Testis (tissue), 5 donors: ENCODE results near the gene SNRNP40. TPM values are rescaled to one million over a fixed set of nuclear protein-coding genes. Genes with fewer than 3 reads are reported as not detected.
A peak's percentile ranks its signal among the peaks of the same experiment; 100 is the strongest.

Experiments
- DNase-seq: peaks from one replicate; pipeline ENCODE4 v3.0.0-alpha.2; 2019
- H3K27ac ChIP-seq, 2 donors: fragments of 200-600 bp; sonication (generic); one replicate each; pipeline ENCODE4 v1.5.1; 2019
- H3K27me3 ChIP-seq: fragments of 200-600 bp; sonication (generic); one replicate; pipeline ENCODE4 v1.5.1; 2019
- H3K36me3 ChIP-seq: fragments of 200-600 bp; sonication (generic); one replicate; pipeline ENCODE4 v1.5.1; 2017; ENCODE audit warnings: low read depth; ENCODE audit errors: missing control alignments
- H3K4me1 ChIP-seq: fragments of 200-600 bp; sonication (generic); one replicate; pipeline ENCODE4 v1.5.1; 2019
- H3K4me3 ChIP-seq, 2 donors: fragments of 200-600 bp; sonication (generic); one replicate each; pipeline ENCODE4 v1.5.1; 2017 to 2019
- H3K9me3 ChIP-seq: fragments of 200-600 bp; sonication (generic); one replicate; pipeline ENCODE4 v1.5.1; 2017
- CTCF ChIP-seq, 3 experiments: fragments of 450-650 bp in 2 of 3; fragments of 200-600 bp in 1 of 3; sonication (generic) in 1 of 3; IDR thresholded peaks; one replicate each; pipeline ENCODE4 v1.5.1; 2016 to 2019; ENCODE audit warnings: antibody characterized with exemption in 3 of 3, mild to moderate bottlenecking in 2 of 3, moderate library complexity in 1 of 3
- POLR2A ChIP-seq: fragments of 450-650 bp; IDR thresholded peaks from one replicate; pipeline ENCODE4 v1.6.1; 2017; ENCODE audit warnings: antibody characterized with exemption, mild to moderate bottlenecking, moderate library complexity
- WGBS, 2 donors: methylation state at CpG; one replicate each; pipeline ENCODE4 v1.1.5; 2018; 5-methylcytosine and 5-hydroxymethylcytosine counted together
- intact Hi-C: fragments of 100-400 bp; cut with DNase I; formaldehyde crosslinking; loops from one replicate; pipeline ENCODE4 v1.15.1; 2023; ENCODE audit warnings: low total_unique reads
- long read RNA-seq, 2 donors: transcript quantifications; one replicate each; lab custom pipeline, GENCODE V29; 2026
- polyA plus RNA-seq: library from polyadenylated mRNA; stranded (reverse); fragments of 350-450 nt; fragmentation: Illumina TruSeq; extraction: RNeasy Lipid Tissue Mini Kit (QIAGEN cat#74804); gene quantifications from one replicate; pipeline ENCODE4 v1.2.3, GENCODE V29; 2014; ENCODE audit warnings: low read depth, low replicate concordance; ENCODE audit not compliant: insufficient read depth
- total RNA-seq, 2 donors: library from RNA; depleted of rRNA; stranded (reverse); fragments of >200 nt; gene quantifications; one replicate each; pipeline ENCODE4 v1.2.3, GENCODE V29; 2016

The SNRNP40 gene
- 10 to 100 TPM; 65.3 to 75.1 TPM for total RNA-seq
- 52.8 TPM for polyA plus RNA-seq
- long read RNA-seq, donor 1, transcript SNRNP40-201 (10 exons, 1,597 nt), result major isoform, 25 of 31 reads
- long read RNA-seq, donor 1, partial matches to known transcripts, result 5 of 31 reads
- long read RNA-seq, donor 1, other reads (novel, unspliced or antisense), result 0 of 31 reads
- long read RNA-seq, donor 2, transcript SNRNP40-201 (10 exons, 1,597 nt), result major isoform, 23 of 38 reads
- long read RNA-seq, donor 2, partial matches to known transcripts, result 14 of 38 reads
- long read RNA-seq, donor 2, other reads (novel, unspliced or antisense), result 0 of 38 reads

- intact Hi-C loops, result no loop called here
- Histone ChIP-seq H3K9me3 (no peaks in the 10 kb centered on the region), H3K4me1 (peaks cover 13% of the 10 kb centered on the region)
Measured at GRCh38 chr1:31296486-31297276, at the start of gene SNRNP40, which contains the start of gene ZCCHC17. Gene SNRNP40 (minus strand): TSS chr1:31296788. CDS start chr1:31296751, 37 bp downstream. Gene ZCCHC17 (plus strand): TSS chr1:31297032. CDS start chr1:31310099, 13,067 bp downstream.

GRCh38 chr1:31345635-31346034 lies 49.0 kb upstream of the SNRNP40 start:
- DNase-seq, result no peak
- Histone ChIP-seq H3K36me3 (no peaks in the 10 kb centered on the region), H3K4me1 (no peaks in the 10 kb centered on the region), H3K9me3 (no peaks in the 10 kb centered on the region), H3K4me3 (no peak overlapping the region), H3K27ac (no peak overlapping the region), H3K27me3 (no peaks in the 10 kb centered on the region)
- TF ChIP-seq CTCF (IDR thresholded peaks at IDR 0.05) (no peak), POLR2A (no peak)
- WGBS, 2 donors, result 74 to 100% methylated on average over 2 of the region's 2 CpGs
- intact Hi-C loops, result no loop called here

More at GRCh38 chr1:31296486-31297276, at the start of gene SNRNP40, which contains the start of gene ZCCHC17:
- 0 to 1% methylated on average over 27 to 53 of the region's 53 CpGs for WGBS, 2 donors
- Histone ChIP-seq H3K4me3 (peak within 1 kb of the TSS; percentile 86 to 88), H3K27me3 (no peaks in the 10 kb centered on the region), H3K27ac (peak within 1 kb of the TSS; percentile 75 to 92), H3K36me3 (no peaks in the 10 kb centered on the region)
- TF ChIP-seq CTCF (IDR thresholded peaks at IDR 0.05) (peak in 1 of 3 experiments; percentile 49), POLR2A (no peak)
- DNase-seq, result peak; percentile 98

GRCh38 chr1:31344503-31344902 lies 47.9 kb upstream of the SNRNP40 start:
- H3K9me3 ChIP-seq, result no peaks in the 10 kb centered on the region
- no peaks in the 10 kb centered on the region for H3K36me3 ChIP-seq
- H3K4me1 ChIP-seq, result no peaks in the 10 kb centered on the region
- DNase-seq, result no peak
- H3K27ac ChIP-seq, result no peak overlapping the region
- 44 to 53% methylated on average over 1 of the region's 1 CpG for WGBS, 2 donors
- H3K4me3 ChIP-seq, result no peak overlapping the region
- H3K27me3 ChIP-seq, result no peaks in the 10 kb centered on the region
- intact Hi-C loops, result no loop called here
- TF ChIP-seq CTCF (IDR thresholded peaks at IDR 0.05) (no peak), POLR2A (no peak)

- Histone ChIP-seq H3K9me3 (no peaks in the 10 kb centered on the region), H3K27ac (no peak overlapping the region), H3K4me1 (no peaks in the 10 kb centered on the region), H3K4me3 (no peak overlapping the region), H3K36me3 (no peaks in the 10 kb centered on the region), H3K27me3 (no peaks in the 10 kb centered on the region)
- 82% methylated on average over 10 of the region's 10 CpGs for WGBS, 2 donors
- peak; percentile 20 for DNase-seq
- TF ChIP-seq POLR2A, result no peak
- no peak for TF ChIP-seq CTCF (IDR thresholded peaks at IDR 0.05)
- intact Hi-C loops, result no loop called here
Measured at GRCh38 chr1:31336687-31337467, 40.3 kb upstream of the SNRNP40 start.
